ENCODE measurements around the gene CCL23. TPM values are rescaled to one million over a fixed set of nuclear protein-coding genes. Genes with fewer than 3 reads are reported as not detected.
A peak's percentile ranks its signal among the peaks of the same experiment; 100 is the strongest.

CCL23 gene
- total RNA-seq, 3 donors from 2014 or later (not counting 1 experiment from before 2014, with no cell fraction given) = 0.68 to 0.80 TPM; not detected in 1

- no peaks in the 10 kb centered on the region for H3K27me3 Mint-ChIP-seq (ENCODE audit: low read depth in 2 of 2)
- H3K4me3 ChIP-seq (ENCODE audit: low read length) = no peak overlapping the region
- no peaks in the 10 kb centered on the region for H3K9me3 ChIP-seq (ENCODE audit: control insufficient read depth, insufficient read depth, low read length)
- H3K27ac ChIP-seq (ENCODE audit: low read length) = no peak overlapping the region
- ATAC-seq (no peak), DNase-seq (no peak)
- intact Hi-C loops (cut with micrococcal nuclease) = no loop called here
- H3K36me3 Mint-ChIP-seq = no peaks in the 10 kb centered on the region
- TF ChIP-seq, protein P1, sequence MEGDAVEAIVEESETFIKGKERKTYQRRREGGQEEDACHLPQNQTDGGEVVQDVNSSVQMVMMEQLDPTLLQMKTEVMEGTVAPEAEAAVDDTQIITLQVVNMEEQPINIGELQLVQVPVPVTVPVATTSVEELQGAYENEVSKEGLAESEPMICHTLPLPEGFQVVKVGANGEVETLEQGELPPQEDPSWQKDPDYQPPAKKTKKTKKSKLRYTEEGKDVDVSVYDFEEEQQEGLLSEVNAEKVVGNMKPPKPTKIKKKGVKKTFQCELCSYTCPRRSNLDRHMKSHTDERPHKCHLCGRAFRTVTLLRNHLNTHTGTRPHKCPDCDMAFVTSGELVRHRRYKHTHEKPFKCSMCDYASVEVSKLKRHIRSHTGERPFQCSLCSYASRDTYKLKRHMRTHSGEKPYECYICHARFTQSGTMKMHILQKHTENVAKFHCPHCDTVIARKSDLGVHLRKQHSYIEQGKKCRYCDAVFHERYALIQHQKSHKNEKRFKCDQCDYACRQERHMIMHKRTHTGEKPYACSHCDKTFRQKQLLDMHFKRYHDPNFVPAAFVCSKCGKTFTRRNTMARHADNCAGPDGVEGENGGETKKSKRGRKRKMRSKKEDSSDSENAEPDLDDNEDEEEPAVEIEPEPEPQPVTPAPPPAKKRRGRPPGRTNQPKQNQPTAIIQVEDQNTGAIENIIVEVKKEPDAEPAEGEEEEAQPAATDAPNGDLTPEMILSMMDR (IDR thresholded peaks at IDR 0.05) = no peak
- H3K4me3 Mint-ChIP-seq = no peak overlapping the region
- peak overlapping the region in 1 of 2 donors; percentile 18 for H3K27ac Mint-ChIP-seq
- no peaks in the 10 kb centered on the region for H3K36me3 ChIP-seq (ENCODE audit: control insufficient read depth, insufficient read depth, low read length)
- peaks cover 22 to 40% of the 10 kb centered on the region in 2 donors for H3K4me1 Mint-ChIP-seq
- WGBS (ENCODE audit: insufficient coverage) = 89% methylated on average over 4 of the region's 4 CpGs
- H3K27me3 ChIP-seq (ENCODE audit: control insufficient read depth, insufficient read depth, low read length) = no peaks in the 10 kb centered on the region
- H3K9me3 Mint-ChIP-seq = no peaks in the 10 kb centered on the region
- peaks cover 13% of the 10 kb centered on the region for H3K4me1 ChIP-seq (ENCODE audit: control insufficient read depth, insufficient read depth, low read length)
Measured at GRCh38 chr17:35972945-35973332, 44.8 kb downstream of the CCL23 start.

GRCh38 chr17:35972535-35972934 is 45.2 kb downstream of the CCL23 start:
- Mint-ChIP-seq H3K4me3 (no peak overlapping the region), H3K4me1 (peaks cover 19 to 36% of the 10 kb centered on the region in 2 donors), H3K27ac (no peak overlapping the region), H3K9me3 (no peaks in the 10 kb centered on the region), H3K27me3 (ENCODE audit: low read depth in 2 of 2) (no peaks in the 10 kb centered on the region), H3K36me3 (no peaks in the 10 kb centered on the region)
- H3K27ac ChIP-seq (ENCODE audit: low read length) = no peak overlapping the region
- intact Hi-C loops (cut with micrococcal nuclease) = no loop called here
- peaks cover 13% of the 10 kb centered on the region for H3K4me1 ChIP-seq (ENCODE audit: control insufficient read depth, insufficient read depth, low read length)
- no peaks in the 10 kb centered on the region for H3K27me3 ChIP-seq (ENCODE audit: control insufficient read depth, insufficient read depth, low read length)
- 83% methylated on average over 6 of the region's 6 CpGs for WGBS (ENCODE audit: insufficient coverage)
- no peaks in the 10 kb centered on the region for H3K9me3 ChIP-seq (ENCODE audit: control insufficient read depth, insufficient read depth, low read length)
- TF ChIP-seq, protein P1 (IDR thresholded peaks at IDR 0.05) = no peak
- no peak for ATAC-seq
- no peaks in the 10 kb centered on the region for H3K36me3 ChIP-seq (ENCODE audit: control insufficient read depth, insufficient read depth, low read length)
- DNase-seq = no peak
- H3K4me3 ChIP-seq (ENCODE audit: low read length) = no peak overlapping the region

DNA sequence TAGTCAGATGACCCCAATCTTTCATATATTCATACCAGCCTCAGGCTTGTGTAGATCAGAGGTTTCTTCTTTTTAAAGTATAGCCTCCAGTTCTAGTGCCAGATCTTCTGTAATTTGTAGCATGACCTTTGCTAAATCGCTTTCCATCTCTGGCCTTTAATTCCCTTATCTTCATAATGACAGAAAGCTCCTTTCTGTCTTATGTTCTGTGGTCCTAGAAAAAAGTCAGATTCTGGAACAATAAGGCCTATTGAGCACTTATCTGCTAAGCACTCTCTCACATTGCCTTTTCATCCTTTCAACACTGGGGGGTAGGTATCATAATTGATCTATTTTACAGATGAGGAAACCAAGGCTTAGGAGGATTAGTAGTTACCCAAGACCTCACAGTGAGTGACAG is 45.7 kb downstream of the CCL23 start:
- no peaks in the 10 kb centered on the region for H3K36me3 ChIP-seq (ENCODE audit: control insufficient read depth, insufficient read depth, low read length)
- H3K27me3 ChIP-seq (ENCODE audit: control insufficient read depth, insufficient read depth, low read length) = no peaks in the 10 kb centered on the region
- H3K4me3 Mint-ChIP-seq = no peak overlapping the region
- intact Hi-C loops (cut with micrococcal nuclease) = no loop called here
- peaks cover 13% of the 10 kb centered on the region for H3K4me1 ChIP-seq (ENCODE audit: control insufficient read depth, insufficient read depth, low read length)
- no peak for ATAC-seq
- peaks cover 19 to 32% of the 10 kb centered on the region in 2 donors for H3K4me1 Mint-ChIP-seq
- H3K27me3 Mint-ChIP-seq (ENCODE audit: low read depth in 2 of 2) = no peaks in the 10 kb centered on the region
- no peaks in the 10 kb centered on the region for H3K9me3 ChIP-seq (ENCODE audit: control insufficient read depth, insufficient read depth, low read length)
- no peaks in the 10 kb centered on the region for H3K9me3 Mint-ChIP-seq
- WGBS (ENCODE audit: insufficient coverage) = 100% methylated on average over 1 of the region's 1 CpG
- H3K4me3 ChIP-seq (ENCODE audit: low read length) = no peak overlapping the region
- no peak overlapping the region for H3K27ac ChIP-seq (ENCODE audit: low read length)
- H3K36me3 Mint-ChIP-seq = no peaks in the 10 kb centered on the region
- TF ChIP-seq, protein P1 (IDR thresholded peaks at IDR 0.05) = no peak
- no peak overlapping the region for H3K27ac Mint-ChIP-seq
- no peak for DNase-seq

Measured in natural killer cell (primary cell).